Smooth muscle cell (in vitro differentiated cells): ENCODE results near the gene LHFPL2. TPM values are rescaled to one million over a fixed set of nuclear protein-coding genes. Genes with fewer than 3 reads are reported as not detected.

Source experiments
- DNase-seq: peaks from one replicate; lab custom pipeline; 2025; ENCODE audit not compliant: unreplicated experiment; lab: John Stamatoyannopoulos, UW
- H2AFZ ChIP-seq: fragments of 200-600 bp; sonication (generic); 2 replicates; pipeline ENCODE4 v1.6.0; 2016; ENCODE audit warnings: antibody characterized with exemption, low read depth, mild to moderate bottlenecking
- H3F3A ChIP-seq: fragments of 200-600 bp; sonication (generic); 2 replicates; pipeline ENCODE4 v1.6.0; 2017; ENCODE audit warnings: antibody characterized with exemption, low read depth
- H3K27ac ChIP-seq: fragments of 200-600 bp; sonication (generic); 2 replicates; pipeline ENCODE4 v1.5.1; 2016; ENCODE audit warnings: low read depth, mild to moderate bottlenecking
- H3K27me3 ChIP-seq: fragments of 200-600 bp; sonication (generic); 2 replicates; pipeline ENCODE4 v1.6.1; 2016; ENCODE audit warnings: low read depth, mild to moderate bottlenecking
- H3K36me3 ChIP-seq: fragments of 200-600 bp; sonication (generic); 2 replicates; pipeline ENCODE4 v1.5.1; 2016; ENCODE audit warnings: low read depth
- H3K4me1 ChIP-seq: fragments of 200-600 bp; sonication (generic); 2 replicates; pipeline ENCODE4 v1.5.1; 2016; ENCODE audit warnings: low read depth
- H3K4me2 ChIP-seq: fragments of 200-600 bp; sonication (generic); 2 replicates; pipeline ENCODE4 v1.6.0; 2016; ENCODE audit warnings: mild to moderate bottlenecking
- H3K4me3 ChIP-seq: fragments of 200-600 bp; sonication (generic); 2 replicates; pipeline ENCODE4 v1.5.1; 2016; ENCODE audit warnings: mild to moderate bottlenecking
- H3K79me2 ChIP-seq: fragments of 200-600 bp; sonication (generic); 2 replicates; pipeline ENCODE4 v1.6.0; 2016; ENCODE audit warnings: low read depth, mild to moderate bottlenecking
- H3K9ac ChIP-seq: fragments of 200-600 bp; sonication (generic); 2 replicates; pipeline ENCODE4 v1.6.0; 2016; ENCODE audit warnings: low read depth
- H3K9me3 ChIP-seq: fragments of 200-600 bp; sonication (generic); replicated peaks from 2 replicates; pipeline ENCODE4 v1.5.1; 2016; ENCODE audit warnings: low read depth
- H4K20me1 ChIP-seq: fragments of 200-600 bp; sonication (generic); 2 replicates; pipeline ENCODE4 v1.6.0; 2016; ENCODE audit warnings: low read depth
- CTCF ChIP-seq: fragments of 200-600 bp; sonication (generic); IDR thresholded peaks from 2 replicates; pipeline ENCODE4 v1.5.1; 2017; ENCODE audit warnings: borderline replicate concordance, mild to moderate bottlenecking, antibody characterized with exemption; ENCODE audit not compliant: insufficient read depth, poor library complexity, severe bottlenecking
- WGBS: methylation state at CpG from one replicate; pipeline ENCODE4 v1.1.7; 2016; ENCODE audit warnings: low lambda C conversion rate; 5-methylcytosine and 5-hydroxymethylcytosine counted together
- polyA plus RNA-seq: library from polyadenylated mRNA; unstranded; fragments of >200 nt; fragmentation: Nextera tagmentation; extraction: Ambion mirVana; gene quantifications from 2 replicates; pipeline ENCODE4 v1.2.1, GENCODE V29; 2016
- total RNA-seq: library from RNA; depleted of rRNA; stranded (reverse); fragments of >200 nt; gene quantifications from 2 replicates; pipeline ENCODE4 v1.2.3, GENCODE V29; 2014

The LHFPL2 gene
- total and polyA plus RNA-seq, 2 experiments from 2014 or later: 13.4 to 18.6 TPM

GRCh38 chr5:78627766-78628165 lies 20.8 kb downstream of the LHFPL2 start:
- H3K4me3 ChIP-seq: no peak overlapping the region
- TF ChIP-seq CTCF: no peak
- H4K20me1 ChIP-seq: peaks cover 38% of the 10 kb centered on the region
- H3F3A ChIP-seq: no peaks in the 10 kb centered on the region
- H3K79me2 ChIP-seq: peaks cover 50% of the 10 kb centered on the region
- no peaks in the 10 kb centered on the region for H3K4me1 ChIP-seq
- H3K9me3 ChIP-seq: no peaks in the 10 kb centered on the region
- no peak for DNase-seq
- no peaks in the 10 kb centered on the region for H3K27me3 ChIP-seq
- H3K4me2 ChIP-seq: no peak overlapping the region
- H3K27ac ChIP-seq: no peak overlapping the region
- WGBS: 36% methylated on average over 6 of the region's 6 CpGs
- no peaks in the 10 kb centered on the region for H3K36me3 ChIP-seq
- no peak overlapping the region for H2AFZ ChIP-seq
- no peak overlapping the region for H3K9ac ChIP-seq

DNA sequence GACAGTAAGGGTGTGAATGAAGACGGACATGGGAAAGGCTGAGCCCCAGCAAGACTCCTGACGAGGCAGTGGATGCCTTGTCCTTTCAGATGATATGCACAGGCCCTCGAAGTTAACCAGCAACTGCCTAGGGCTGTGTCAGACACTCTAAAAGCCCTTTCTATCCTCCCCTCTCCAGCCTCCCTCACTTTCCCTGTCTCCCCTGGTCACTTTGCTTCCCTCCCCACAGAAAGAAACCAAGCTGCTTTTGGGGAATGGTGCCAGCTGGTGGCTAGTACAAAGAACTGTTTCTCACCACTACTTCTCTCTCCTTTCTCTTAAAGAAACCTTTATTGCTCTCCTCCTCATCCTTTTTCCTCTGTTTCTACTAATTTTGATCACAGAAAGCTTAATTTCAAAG lies 21.4 kb downstream of the LHFPL2 start:
- Histone ChIP-seq H3K4me3 (no peak overlapping the region), H3K79me2 (peaks cover 50% of the 10 kb centered on the region), H3K27ac (no peak overlapping the region), H3K27me3 (no peaks in the 10 kb centered on the region), H3K4me1 (no peaks in the 10 kb centered on the region), H2AFZ (no peak overlapping the region), H3F3A (no peaks in the 10 kb centered on the region), H3K9ac (no peak overlapping the region), H3K4me2 (no peak overlapping the region), H3K9me3 (no peaks in the 10 kb centered on the region), H4K20me1 (peaks cover 38% of the 10 kb centered on the region), H3K36me3 (no peaks in the 10 kb centered on the region)
- 62% methylated on average over 3 of the region's 3 CpGs for whole genome bisulfite sequencing
- DNase-seq: no peak
- TF ChIP-seq CTCF: peak; percentile 18

DNA sequence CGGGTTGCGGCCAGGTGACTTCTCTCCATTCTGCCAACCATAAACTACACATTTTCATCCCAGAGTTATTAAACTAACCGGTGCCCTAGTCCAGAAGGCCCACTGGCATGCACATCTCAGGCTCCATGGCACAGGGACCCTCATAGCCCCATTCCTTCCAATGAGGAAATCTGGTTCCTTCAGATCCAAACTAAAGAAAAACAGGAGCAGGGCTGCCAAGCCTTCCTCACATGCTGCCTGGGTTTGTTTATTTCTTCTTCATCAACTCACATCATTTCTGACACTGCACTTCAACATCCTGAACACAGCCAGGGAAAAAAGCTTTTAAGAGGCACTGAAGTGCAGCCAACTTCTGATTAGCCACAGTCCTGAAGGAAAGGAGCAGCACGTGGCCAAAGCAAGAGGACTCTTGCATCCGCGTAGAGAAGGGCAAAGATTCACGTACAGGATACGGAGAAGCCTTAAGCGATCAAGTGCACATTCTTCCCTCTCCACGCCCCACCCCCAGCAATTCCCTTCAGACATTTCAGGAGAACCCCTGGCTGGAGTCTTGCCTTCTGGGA lies 22.5 kb downstream of the LHFPL2 start:
- no peak overlapping the region for H3K9ac ChIP-seq
- no peak overlapping the region for H2AFZ ChIP-seq
- peaks cover 50% of the 10 kb centered on the region for H3K79me2 ChIP-seq
- no peak for TF ChIP-seq CTCF
- H3K4me3 ChIP-seq: no peak overlapping the region
- no peak overlapping the region for H3K4me2 ChIP-seq
- WGBS: 85% methylated on average over 10 of the region's 10 CpGs
- H3F3A ChIP-seq: peaks cover 3% of the 10 kb centered on the region
- no peak overlapping the region for H3K27ac ChIP-seq
- H3K27me3 ChIP-seq: no peaks in the 10 kb centered on the region
- H4K20me1 ChIP-seq: peaks cover 43% of the 10 kb centered on the region
- H3K9me3 ChIP-seq: no peaks in the 10 kb centered on the region
- no peaks in the 10 kb centered on the region for H3K4me1 ChIP-seq
- H3K36me3 ChIP-seq: no peaks in the 10 kb centered on the region
- DNase-seq: no peak

DNA sequence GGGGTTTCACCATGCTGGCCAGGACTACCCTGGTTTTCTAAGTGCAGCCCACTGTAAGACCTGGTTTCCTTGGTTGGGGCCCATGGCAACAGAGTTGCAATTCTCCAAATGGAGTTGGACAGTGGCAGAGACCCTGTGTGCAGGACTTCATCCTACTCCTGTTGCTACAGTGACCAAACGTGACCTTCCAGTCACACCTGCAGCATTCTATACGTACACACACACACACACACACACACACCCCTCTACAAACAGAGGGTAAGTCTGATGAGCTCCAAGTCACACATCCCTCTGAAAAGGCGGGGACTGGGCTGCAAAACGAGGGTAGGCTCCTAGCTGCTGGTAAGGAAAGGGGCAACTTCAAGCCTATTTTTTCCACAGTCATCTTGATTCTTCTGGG lies 23.6 kb downstream of the LHFPL2 start:
- no peak overlapping the region for H3K4me3 ChIP-seq
- H3K27me3 ChIP-seq: no peaks in the 10 kb centered on the region
- H3K4me2 ChIP-seq: no peak overlapping the region
- peaks cover 8% of the 10 kb centered on the region for H3F3A ChIP-seq
- H3K9me3 ChIP-seq: no peaks in the 10 kb centered on the region
- 91% methylated on average over 4 of the region's 4 CpGs for WGBS
- H3K36me3 ChIP-seq: no peaks in the 10 kb centered on the region
- no peak overlapping the region for H3K9ac ChIP-seq
- H4K20me1 ChIP-seq: peaks cover 49% of the 10 kb centered on the region
- no peak overlapping the region for H3K27ac ChIP-seq
- no peak for TF ChIP-seq CTCF
- no peak overlapping the region for H2AFZ ChIP-seq
- DNase-seq: no peak
- H3K79me2 ChIP-seq: peaks cover 58% of the 10 kb centered on the region
- no peaks in the 10 kb centered on the region for H3K4me1 ChIP-seq
